K562 (cell line): ENCODE results near the gene EHMT2. TPM values are rescaled to one million over a fixed set of nuclear protein-coding genes. Genes with fewer than 3 reads are reported as not detected.

Source experiments
- ATAC-seq: fragments of 200-7000 bp; cut with Tn5 transposase; 3 replicates; pipeline ENCODE4 v1.9.1; 2020; ENCODE audit warnings: moderate library complexity
- BruUV-seq: library from RNA; stranded (reverse); fragments of 400-500 nt; replicated peaks from 2 replicates; lab custom pipeline; 2021; lab: Mats Ljungman, UMichigan
- CTCF ChIA-PET: fragments of 300-600 bp; formaldehyde crosslinking; extraction: SDS; loops from one replicate; lab custom pipeline; 2021; ENCODE audit warnings: low intra/inter-chr PET ratio; lab: Yijun Ruan, JAX
- POLR2A ChIA-PET: fragments of 300-600, 350-650 bp; sonication (Branson Sonifier 250); formaldehyde crosslinking; extraction: SDS; loops from one replicate; lab custom pipeline; 2021; ENCODE audit warnings: antibody characterized with exemption, inconsistent platforms; lab: Yijun Ruan, JAX
- DNase-seq, 4 experiments: peaks; one replicate each; pipeline versions ENCODE4 v3.0.0 to v3.0.0-alpha.2; 2011 to 2018; ENCODE audit warnings: low spot score in 3 of 4, mixed read lengths in 3 of 4; ENCODE audit errors: extremely low read depth in 1 of 4
- FAIRE-seq: peaks from 2 replicates; lab custom pipeline; 2011; peaks lifted over from hg19 to GRCh38; lab: Jason Lieb, UNC
- H2AFZ ChIP-seq: 2 replicates; pipeline ENCODE4 v1.6.0; 2011; ENCODE audit warnings: low read depth, low read length, control low read depth, inconsistent platforms
- H3K27ac ChIP-seq: fragments of 200-600 bp; 3 replicates; pipeline ENCODE4 v1.8.0; 2011; ENCODE audit warnings: low read depth, mild to moderate bottlenecking, control low read depth, inconsistent platforms, low read length, moderate library complexity, mixed read lengths; ENCODE audit errors: extremely low read depth
- H3K27me3 ChIP-seq, 2 experiments: fragments of 300-600 bp in 1 of 2; 2 replicates in 1 of 2; 3 replicates in 1 of 2; pipeline versions ENCODE4 v1.6.0 to v1.8.0; 2011; ENCODE audit warnings: inconsistent platforms in 2 of 2, low read length in 2 of 2, mild to moderate bottlenecking in 1 of 2, mixed read lengths in 1 of 2, moderate library complexity in 1 of 2; ENCODE audit not compliant: control insufficient read depth in 2 of 2, insufficient read depth in 2 of 2
- H3K36me3 ChIP-seq: fragments of 300-600 bp; 3 replicates; pipeline ENCODE4 v1.8.0; 2011; ENCODE audit warnings: mild to moderate bottlenecking, low read length, inconsistent platforms; ENCODE audit not compliant: control insufficient read depth, insufficient read depth
- H3K4me1 ChIP-seq, 2 experiments: fragments of 200-600 bp in 1 of 2; replicated peaks in 1 of 2; 2 replicates in 1 of 2; 3 replicates in 1 of 2; pipeline versions ENCODE4 v1.5.1 to v1.8.0; 2011; ENCODE audit warnings: inconsistent platforms in 2 of 2, low read length in 2 of 2, mild to moderate bottlenecking in 1 of 2, mixed read lengths in 1 of 2, moderate library complexity in 1 of 2; ENCODE audit not compliant: control insufficient read depth in 2 of 2, insufficient read depth in 2 of 2
- H3K4me2 ChIP-seq: 2 replicates; pipeline ENCODE4 v1.6.1; 2011; ENCODE audit warnings: low read length, control low read depth, inconsistent platforms, mixed read lengths; ENCODE audit not compliant: insufficient read depth
- H3K4me3 ChIP-seq: fragments of 200-600 bp; sonication (generic), shearing (Covaris generic); 2 replicates; pipeline ENCODE4 v1.5.1; 2016; ENCODE audit warnings: control low read depth, inconsistent platforms
- H3K79me2 ChIP-seq: fragments of 200-600 bp; 3 replicates; pipeline ENCODE4 v1.8.0; 2011; ENCODE audit warnings: low read length, inconsistent platforms; ENCODE audit not compliant: control insufficient read depth, insufficient read depth
- H3K9ac ChIP-seq, 2 experiments: 2 replicates each; pipeline versions ENCODE4 v1.6.0 to v1.6.1; 2011; ENCODE audit warnings: low read depth in 2 of 2, low read length in 2 of 2, control low read depth in 1 of 2, inconsistent platforms in 1 of 2, mild to moderate bottlenecking in 1 of 2, mixed read lengths in 1 of 2; ENCODE audit not compliant: insufficient read depth in 1 of 2
- H3K9me1 ChIP-seq: one replicate; pipeline ENCODE4 v1.6.0; 2011; ENCODE audit warnings: inconsistent platforms, mild to moderate bottlenecking, low read length, moderate library complexity; ENCODE audit not compliant: control insufficient read depth, insufficient read depth
- H3K9me3 ChIP-seq: replicated peaks from 2 replicates; pipeline ENCODE4 v1.5.1; 2011; ENCODE audit warnings: low read depth, low read length, inconsistent platforms; ENCODE audit not compliant: control insufficient read depth, insufficient read depth
- H4K20me1 ChIP-seq: replicated peaks from 2 replicates; pipeline ENCODE4 v1.6.1; 2011; ENCODE audit warnings: low read length, inconsistent platforms, mixed read lengths; ENCODE audit not compliant: control insufficient read depth, insufficient read depth
- HBP1 ChIP-seq: fragments of 450-650 bp; formaldehyde crosslinking; IDR thresholded peaks from 2 replicates; pipeline ENCODE4 v1.4.0; 2022; ENCODE audit warnings: missing genetic modification characterization
- ILF3 ChIP-seq: fragments of 450-650 bp; IDR thresholded peaks from 2 replicates; pipeline ENCODE4 v1.6.1; 2018; ENCODE audit warnings: antibody characterized with exemption, mild to moderate bottlenecking, moderate library complexity, borderline replicate concordance
- ZFX ChIP-seq: sonication (generic); formaldehyde crosslinking; IDR thresholded peaks from 2 replicates; pipeline ENCODE4 v1.8.0; 2022; ENCODE audit warnings: mild to moderate bottlenecking, missing genetic modification reagents, moderate library complexity
- ZNF280A ChIP-seq: fragments of 450-650 bp; IDR thresholded peaks from 2 replicates; pipeline ENCODE4 v1.6.1; 2018; ENCODE audit warnings: mild to moderate bottlenecking, low read depth; ENCODE audit not compliant: partially characterized antibody
- WGBS: fragments of 100-300 bp; shearing (Covaris generic); methylation state at CpG from one replicate; pipeline ENCODE4 v1.1.6; 2016; ENCODE audit warnings: low coverage, mixed read lengths; ENCODE audit not compliant: insufficient coverage; ENCODE audit errors: missing lambda C conversion rate; 5-methylcytosine and 5-hydroxymethylcytosine counted together
- in situ Hi-C: fragments of 300-500 bp; cut with MboI; formaldehyde crosslinking; loops from 4 replicates; pipeline ENCODE4 v1.15.0; 2018; ENCODE audit warnings: inconsistent platforms, mixed read lengths
- intact Hi-C: fragments of 100-400 bp; cut with micrococcal nuclease; formaldehyde crosslinking; loops from 2 replicates; pipeline ENCODE4 v1.14.2; 2022
- polyA plus RNA-seq, 8 experiments: library from polyadenylated mRNA; depleted of rRNA in 4 of 8; stranded (reverse) in 5 of 8; unstranded in 3 of 8; fragments of >200 nt; fragmentation: Nextera tagmentation in 2 of 8; fragmentation: Illumina TruSeq in 1 of 8; extraction: Ambion mirVana in 2 of 8; extraction: Trizol in 1 of 8; gene quantifications; 2 replicates each; pipeline versions ENCODE4 v1.2.1 to v1.2.3, GENCODE V29; 2011 to 2014; ENCODE audit warnings: inconsistent platforms in 1 of 8, missing spikeins in 1 of 8
- total RNA-seq, 7 experiments: library from RNA; depleted of rRNA in 6 of 7; stranded (reverse); fragments of >200 nt in 6 of 7; fragmentation: Illumina TruSeq in 2 of 7; extraction: Trizol in 2 of 7; gene quantifications; 2 replicates each; pipeline versions ENCODE4 v1.2.1 to v1.2.3, GENCODE V29; 2011 to 2021; ENCODE audit warnings: low replicate concordance in 1 of 7
- TF ChIP-seq, protein P1 (sequence below): fragments of 250-450 bp; sonication (Bioruptor Pico); IDR thresholded peaks from 2 replicates; pipeline ENCODE4 v1.6.1; 2021; ENCODE audit warnings: mild to moderate bottlenecking
- TF ChIP-seq, protein P2 (sequence below): IDR thresholded peaks from 2 replicates; pipeline ENCODE4 v1.6.1; 2011; ENCODE audit warnings: borderline replicate concordance, low read depth, mild to moderate bottlenecking, moderate library complexity, low read length; ENCODE audit not compliant: insufficient read depth, poor library complexity, severe bottlenecking
- TF ChIP-seq, protein P3 (sequence below): sonication (generic); formaldehyde crosslinking; IDR thresholded peaks from 2 replicates; pipeline ENCODE4 v1.8.1; 2023; ENCODE audit warnings: missing genetic modification reagents, mild to moderate bottlenecking, borderline replicate concordance

Gene EHMT2
- total and polyA plus RNA-seq, 9 of the 15 experiments (the other 6 are each of a cell fraction or from before 2014, with no cell fraction given) = 2.1 to 63.8 (median 38.5) TPM

GRCh38 chr6:31888276-31889258 is 8.9 kb downstream of the EHMT2 start:
- no peak overlapping the region for H3K27ac ChIP-seq
- H3K4me3 ChIP-seq = no peak overlapping the region
- H3K27me3 ChIP-seq = no peaks in the 10 kb centered on the region
- no peaks in the 10 kb centered on the region for H4K20me1 ChIP-seq
- peak overlapping the region in 1 of 2 experiments; percentile 47; a peak in 1 of 4 replicates for H3K9ac ChIP-seq
- whole genome bisulfite sequencing = 66% methylated on average over 39 of the region's 43 CpGs
- peak overlapping the region; percentile 29; the same call in 1 of the 2 replicates for H2AFZ ChIP-seq
- intact Hi-C loops (no loop called here), in situ Hi-C loops (no loop called here)
- H3K79me2 ChIP-seq = no peaks in the 10 kb centered on the region
- H3K36me3 ChIP-seq = peaks cover 92% of the 10 kb centered on the region
- no peaks in the 10 kb centered on the region for H3K9me1 ChIP-seq
- DNase-seq (peak; percentile 63 to 71 (median 69)), FAIRE-seq (peak; percentile 73), ATAC-seq (peak; percentile 86)
- H3K4me1 ChIP-seq = peaks cover 0 to 23% of the 10 kb centered on the region in 2 experiments; a peak in 1 of 5 replicates
- TSS peak; percentile 66 for BruUV-seq
- POLR2A ChIA-PET = interaction anchor here (0.6 to 1.6 kb wide), 2 partner anchors 14 to 66 kb away, joined by 4 to 5 read pairs; no protein-coding TSS in a partner anchor
- no peaks in the 10 kb centered on the region for H3K9me3 ChIP-seq
- H3K4me2 ChIP-seq = no peak overlapping the region
- CTCF ChIA-PET = interaction anchor here (0.5 to 0.8 kb wide), 2 partner anchors 55 to 94 kb away, joined by 3 read pairs; no protein-coding TSS in a partner anchor
- TF ChIP-seq, protein P1, sequence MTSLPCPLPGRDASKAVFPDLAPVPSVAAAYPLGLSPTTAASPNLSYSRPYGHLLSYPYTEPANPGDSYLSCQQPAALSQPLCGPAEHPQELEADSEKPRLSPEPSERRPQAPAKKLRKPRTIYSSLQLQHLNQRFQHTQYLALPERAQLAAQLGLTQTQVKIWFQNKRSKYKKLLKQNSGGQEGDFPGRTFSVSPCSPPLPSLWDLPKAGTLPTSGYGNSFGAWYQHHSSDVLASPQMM (CRISPR knock-in tag) = no peak
- TF ChIP-seq ILF3 (no peak), ZFX (CRISPR knock-in tag) (no peak), ZNF280A (no peak), HBP1 (CRISPR knock-in tag) (no peak)
- TF ChIP-seq, protein P2, sequence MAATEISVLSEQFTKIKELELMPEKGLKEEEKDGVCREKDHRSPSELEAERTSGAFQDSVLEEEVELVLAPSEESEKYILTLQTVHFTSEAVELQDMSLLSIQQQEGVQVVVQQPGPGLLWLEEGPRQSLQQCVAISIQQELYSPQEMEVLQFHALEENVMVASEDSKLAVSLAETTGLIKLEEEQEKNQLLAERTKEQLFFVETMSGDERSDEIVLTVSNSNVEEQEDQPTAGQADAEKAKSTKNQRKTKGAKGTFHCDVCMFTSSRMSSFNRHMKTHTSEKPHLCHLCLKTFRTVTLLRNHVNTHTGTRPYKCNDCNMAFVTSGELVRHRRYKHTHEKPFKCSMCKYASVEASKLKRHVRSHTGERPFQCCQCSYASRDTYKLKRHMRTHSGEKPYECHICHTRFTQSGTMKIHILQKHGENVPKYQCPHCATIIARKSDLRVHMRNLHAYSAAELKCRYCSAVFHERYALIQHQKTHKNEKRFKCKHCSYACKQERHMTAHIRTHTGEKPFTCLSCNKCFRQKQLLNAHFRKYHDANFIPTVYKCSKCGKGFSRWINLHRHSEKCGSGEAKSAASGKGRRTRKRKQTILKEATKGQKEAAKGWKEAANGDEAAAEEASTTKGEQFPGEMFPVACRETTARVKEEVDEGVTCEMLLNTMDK = peak; percentile 82
- TF ChIP-seq, protein P3, sequence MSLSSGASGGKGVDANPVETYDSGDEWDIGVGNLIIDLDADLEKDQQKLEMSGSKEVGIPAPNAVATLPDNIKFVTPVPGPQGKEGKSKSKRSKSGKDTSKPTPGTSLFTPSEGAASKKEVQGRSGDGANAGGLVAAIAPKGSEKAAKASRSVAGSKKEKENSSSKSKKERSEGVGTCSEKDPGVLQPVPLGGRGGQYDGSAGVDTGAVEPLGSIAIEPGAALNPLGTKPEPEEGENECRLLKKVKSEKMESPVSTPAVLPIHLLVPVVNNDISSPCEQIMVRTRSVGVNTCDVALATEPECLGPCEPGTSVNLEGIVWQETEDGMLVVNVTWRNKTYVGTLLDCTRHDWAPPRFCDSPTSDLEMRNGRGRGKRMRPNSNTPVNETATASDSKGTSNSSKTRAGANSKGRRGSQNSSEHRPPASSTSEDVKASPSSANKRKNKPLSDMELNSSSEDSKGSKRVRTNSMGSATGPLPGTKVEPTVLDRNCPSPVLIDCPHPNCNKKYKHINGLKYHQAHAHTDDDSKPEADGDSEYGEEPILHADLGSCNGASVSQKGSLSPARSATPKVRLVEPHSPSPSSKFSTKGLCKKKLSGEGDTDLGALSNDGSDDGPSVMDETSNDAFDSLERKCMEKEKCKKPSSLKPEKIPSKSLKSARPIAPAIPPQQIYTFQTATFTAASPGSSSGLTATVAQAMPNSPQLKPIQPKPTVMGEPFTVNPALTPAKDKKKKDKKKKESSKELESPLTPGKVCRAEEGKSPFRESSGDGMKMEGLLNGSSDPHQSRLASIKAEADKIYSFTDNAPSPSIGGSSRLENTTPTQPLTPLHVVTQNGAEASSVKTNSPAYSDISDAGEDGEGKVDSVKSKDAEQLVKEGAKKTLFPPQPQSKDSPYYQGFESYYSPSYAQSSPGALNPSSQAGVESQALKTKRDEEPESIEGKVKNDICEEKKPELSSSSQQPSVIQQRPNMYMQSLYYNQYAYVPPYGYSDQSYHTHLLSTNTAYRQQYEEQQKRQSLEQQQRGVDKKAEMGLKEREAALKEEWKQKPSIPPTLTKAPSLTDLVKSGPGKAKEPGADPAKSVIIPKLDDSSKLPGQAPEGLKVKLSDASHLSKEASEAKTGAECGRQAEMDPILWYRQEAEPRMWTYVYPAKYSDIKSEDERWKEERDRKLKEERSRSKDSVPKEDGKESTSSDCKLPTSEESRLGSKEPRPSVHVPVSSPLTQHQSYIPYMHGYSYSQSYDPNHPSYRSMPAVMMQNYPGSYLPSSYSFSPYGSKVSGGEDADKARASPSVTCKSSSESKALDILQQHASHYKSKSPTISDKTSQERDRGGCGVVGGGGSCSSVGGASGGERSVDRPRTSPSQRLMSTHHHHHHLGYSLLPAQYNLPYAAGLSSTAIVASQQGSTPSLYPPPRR (CRISPR knock-in tag) = no peak
